K562 (cell line): ENCODE data around the gene RHOBTB3. TPM values are rescaled to one million over a fixed set of nuclear protein-coding genes. Genes with fewer than 3 reads are reported as not detected.

Experiments used
- ATF7 ChIP-seq: fragments of 450-650 bp; IDR thresholded peaks from 2 replicates; pipeline ENCODE4 v1.7.1; 2014; ENCODE audit warnings: mild to moderate bottlenecking, moderate library complexity
- FIP1L1 ChIP-seq: fragments of 200-400 bp; formaldehyde crosslinking; IDR thresholded peaks from 2 replicates; pipeline ENCODE4 v1.6.1; 2018; ENCODE audit warnings: mild to moderate bottlenecking, low read depth, low read length; ENCODE audit not compliant: poor library complexity, severe bottlenecking
- MECOM ChIP-seq: fragments of 250-450 bp; sonication (Bioruptor Pico); IDR thresholded peaks from 2 replicates; pipeline ENCODE4 v1.8.0; 2022; ENCODE audit warnings: inconsistent platforms
- MEF2A ChIP-seq: IDR thresholded peaks from 2 replicates; pipeline ENCODE4 v1.6.1; 2011; ENCODE audit warnings: low read depth, mild to moderate bottlenecking, low read length, moderate library complexity; ENCODE audit not compliant: control insufficient read depth
- NFXL1 ChIP-seq: fragments of 450-650 bp; formaldehyde crosslinking; IDR thresholded peaks from 2 replicates; pipeline ENCODE4 v1.4.0; 2021; ENCODE audit warnings: mild to moderate bottlenecking
- SP1 ChIP-seq: sonication (generic); formaldehyde crosslinking; IDR thresholded peaks from 2 replicates; pipeline ENCODE4 v1.8.1; 2022; ENCODE audit warnings: mild to moderate bottlenecking, missing genetic modification reagents
- ZNF707 ChIP-seq: fragments of 250-450 bp; sonication (Bioruptor Pico); conservative IDR thresholded peaks from 2 replicates; pipeline ENCODE4 v1.8.0; 2022; ENCODE audit warnings: inconsistent platforms, mild to moderate bottlenecking, moderate library complexity
- polyA plus RNA-seq, 8 experiments: library from polyadenylated mRNA; depleted of rRNA in 4 of 8; stranded (reverse) in 5 of 8; unstranded in 3 of 8; fragments of >200 nt; fragmentation: Nextera tagmentation in 2 of 8; fragmentation: Illumina TruSeq in 1 of 8; extraction: Ambion mirVana in 2 of 8; extraction: Trizol in 1 of 8; gene quantifications; 2 replicates each; pipeline versions ENCODE4 v1.2.1 to v1.2.3, GENCODE V29; 2011 to 2014; ENCODE audit warnings: inconsistent platforms in 1 of 8, missing spikeins in 1 of 8
- total RNA-seq, 7 experiments: library from RNA; depleted of rRNA in 6 of 7; stranded (reverse); fragments of >200 nt in 6 of 7; fragmentation: Illumina TruSeq in 2 of 7; extraction: Trizol in 2 of 7; gene quantifications; 2 replicates each; pipeline versions ENCODE4 v1.2.1 to v1.2.3, GENCODE V29; 2011 to 2021; ENCODE audit warnings: low replicate concordance in 1 of 7
- TF ChIP-seq, protein P1 (sequence below), 2 experiments: fragments of 450-650 bp; IDR thresholded peaks; 2 replicates each; pipeline ENCODE4 v1.6.1; 2016; ENCODE audit warnings: mild to moderate bottlenecking in 2 of 2, borderline replicate concordance in 1 of 2, low read depth in 1 of 2, moderate library complexity in 1 of 2
- TF ChIP-seq, protein P2 (sequence below), 2 experiments: fragments of 450-650 bp; IDR thresholded peaks; 2 replicates each; pipeline ENCODE4 v1.6.1; 2016

The RHOBTB3 gene
- total and polyA plus RNA-seq, 9 of the 15 experiments (the other 6 are each of a cell fraction or from before 2014, with no cell fraction given) = 39.7 to 143 (median 115) TPM

DNA sequence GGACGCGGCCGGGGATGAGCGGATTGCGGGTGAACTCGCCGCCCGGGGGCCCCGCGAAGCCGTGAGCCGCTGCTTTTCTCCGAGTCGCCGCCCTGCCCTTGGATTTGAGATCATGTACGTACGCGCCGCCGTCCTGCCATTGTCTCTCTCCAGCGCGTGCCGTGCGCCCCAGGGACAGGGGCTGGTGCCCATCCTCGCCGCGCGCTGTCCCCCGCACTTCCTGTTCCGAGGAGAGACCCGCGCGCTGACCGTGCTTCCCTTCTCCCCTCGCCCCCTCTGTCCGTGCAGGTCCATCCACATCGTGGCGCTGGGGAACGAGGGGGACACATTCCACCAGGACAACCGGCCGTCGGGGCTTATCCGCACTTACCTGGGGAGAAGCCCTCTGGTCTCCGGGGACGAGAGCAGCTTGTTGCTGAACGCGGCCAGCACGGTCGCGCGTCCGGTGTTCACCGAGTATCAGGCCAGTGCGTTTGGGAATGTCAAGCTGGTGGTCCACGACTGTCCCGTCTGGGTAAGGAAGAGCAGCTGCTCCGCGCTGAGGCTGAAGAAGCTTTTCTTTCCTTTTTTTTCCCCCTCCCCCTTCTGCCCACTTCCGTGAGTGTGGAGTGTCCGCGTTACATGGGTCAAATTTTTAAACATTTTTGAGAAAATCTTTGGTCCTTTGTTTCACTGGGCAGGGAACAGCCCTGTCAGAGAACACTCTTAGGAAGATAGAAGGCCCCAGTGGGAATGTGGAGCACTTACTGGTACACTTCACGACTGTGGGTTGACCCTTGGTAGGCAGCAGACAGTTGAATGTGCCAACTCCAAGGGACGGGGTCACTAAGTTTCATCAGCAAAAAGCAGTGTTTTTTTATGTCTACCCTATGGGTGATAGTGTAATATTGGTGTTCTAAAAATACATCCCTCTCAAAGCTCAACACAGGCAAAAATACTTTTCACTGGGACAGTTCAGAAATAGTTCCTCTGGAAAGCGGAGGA lies 727 bp downstream of the RHOBTB3 start (continued):
- TF ChIP-seq, protein P1, sequence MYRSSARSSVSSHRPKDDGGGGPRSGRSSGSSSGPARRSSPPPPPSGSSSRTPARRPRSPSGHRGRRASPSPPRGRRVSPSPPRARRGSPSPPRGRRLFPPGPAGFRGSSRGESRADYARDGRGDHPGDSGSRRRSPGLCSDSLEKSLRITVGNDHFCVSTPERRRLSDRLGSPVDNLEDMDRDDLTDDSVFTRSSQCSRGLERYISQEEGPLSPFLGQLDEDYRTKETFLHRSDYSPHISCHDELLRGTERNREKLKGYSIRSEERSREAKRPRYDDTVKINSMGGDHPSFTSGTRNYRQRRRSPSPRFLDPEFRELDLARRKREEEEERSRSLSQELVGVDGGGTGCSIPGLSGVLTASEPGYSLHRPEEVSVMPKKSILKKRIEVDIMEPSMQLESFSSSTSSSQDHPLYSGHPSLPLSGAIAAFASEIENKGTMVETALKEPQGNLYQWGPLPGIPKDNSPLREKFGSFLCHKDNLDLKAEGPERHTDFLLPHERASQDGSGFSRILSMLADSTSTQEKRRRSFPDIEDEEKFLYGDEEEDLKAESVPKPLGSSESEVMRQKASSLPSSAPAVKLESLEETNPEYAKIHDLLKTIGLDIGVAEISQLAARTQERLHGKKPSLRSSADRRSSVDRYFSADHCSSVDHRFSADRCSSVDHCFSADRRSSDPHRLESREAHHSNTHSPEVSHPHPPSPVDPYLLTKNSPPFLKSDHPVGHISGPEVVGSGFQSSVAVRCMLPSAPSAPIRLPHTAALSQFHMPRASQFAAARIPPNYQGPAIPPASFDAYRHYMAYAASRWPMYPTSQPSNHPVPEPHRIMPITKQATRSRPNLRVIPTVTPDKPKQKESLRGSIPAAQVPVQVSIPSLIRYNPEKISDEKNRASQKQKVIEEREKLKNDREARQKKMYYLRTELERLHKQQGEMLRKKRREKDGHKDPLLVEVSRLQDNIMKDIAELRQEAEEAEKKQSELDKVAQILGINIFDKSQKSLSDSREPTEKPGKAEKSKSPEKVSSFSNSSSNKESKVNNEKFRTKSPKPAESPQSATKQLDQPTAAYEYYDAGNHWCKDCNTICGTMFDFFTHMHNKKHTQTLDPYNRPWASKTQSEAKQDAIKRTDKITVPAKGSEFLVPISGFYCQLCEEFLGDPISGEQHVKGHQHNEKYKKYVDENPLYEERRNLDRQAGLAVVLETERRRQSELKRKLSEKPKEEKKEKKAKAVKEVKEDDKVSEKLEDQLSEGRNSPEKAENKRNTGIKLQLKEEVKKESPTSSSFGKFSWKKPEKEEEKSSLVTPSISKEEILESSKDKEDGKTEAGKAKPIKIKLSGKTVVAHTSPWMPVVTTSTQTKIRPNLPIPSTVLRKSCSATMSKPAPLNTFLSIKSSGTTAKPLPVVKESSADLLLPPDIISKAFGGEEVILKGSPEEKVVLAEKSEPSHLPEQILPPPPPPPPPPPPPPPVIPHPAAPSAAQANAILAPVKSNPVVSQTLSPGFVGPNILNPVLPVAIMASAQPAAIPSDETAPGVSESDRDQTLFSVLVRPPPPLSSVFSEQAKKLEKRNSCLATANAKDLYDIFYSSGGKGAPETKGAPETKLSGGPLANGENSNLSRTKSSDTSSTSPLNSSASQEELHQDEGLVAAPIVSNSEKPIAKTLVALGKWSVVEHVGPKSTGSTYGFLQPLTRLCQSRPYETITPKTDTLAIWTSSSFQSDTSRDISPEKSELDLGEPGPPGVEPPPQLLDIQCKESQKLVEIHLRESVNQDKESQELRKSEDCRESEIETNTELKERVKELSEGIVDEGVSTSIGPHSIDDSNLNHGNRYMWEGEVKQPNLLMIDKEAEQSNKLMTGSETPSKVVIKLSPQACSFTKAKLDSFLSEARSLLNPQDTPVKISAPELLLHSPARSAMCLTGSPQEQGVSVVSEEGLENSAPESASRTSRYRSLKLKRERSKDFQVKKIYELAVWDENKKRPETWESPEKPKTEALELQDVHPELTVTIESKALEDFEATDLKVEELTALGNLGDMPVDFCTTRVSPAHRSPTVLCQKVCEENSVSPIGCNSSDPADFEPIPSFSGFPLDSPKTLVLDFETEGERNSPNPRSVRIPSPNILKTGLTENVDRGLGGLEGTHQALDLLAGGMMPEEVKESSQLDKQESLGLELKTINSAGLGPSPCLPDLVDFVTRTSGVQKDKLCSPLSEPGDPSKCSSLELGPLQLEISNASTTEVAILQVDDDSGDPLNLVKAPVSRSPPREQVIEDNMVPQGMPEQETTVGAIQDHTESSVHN (IDR thresholded peaks at IDR 0.05; ENCODE audit: borderline replicate concordance in 1 of 2, low read depth in 1 of 2) = no peak
- TF ChIP-seq SP1 (CRISPR knock-in tag) (0 out of 2 replicates have a peak, but pooled peaks have one; percentile 40), FIP1L1 (peak; percentile 43), MECOM (CRISPR knock-in tag) (0 out of 2 replicates have a peak, but pooled peaks have one; percentile 13), ZNF707 (no peak), MEF2A (0 out of 2 replicates have a peak, but pooled peaks have one; percentile 6), NFXL1 (CRISPR knock-in tag) (no peak), ATF7 (no peak)
- TF ChIP-seq, protein P2, sequence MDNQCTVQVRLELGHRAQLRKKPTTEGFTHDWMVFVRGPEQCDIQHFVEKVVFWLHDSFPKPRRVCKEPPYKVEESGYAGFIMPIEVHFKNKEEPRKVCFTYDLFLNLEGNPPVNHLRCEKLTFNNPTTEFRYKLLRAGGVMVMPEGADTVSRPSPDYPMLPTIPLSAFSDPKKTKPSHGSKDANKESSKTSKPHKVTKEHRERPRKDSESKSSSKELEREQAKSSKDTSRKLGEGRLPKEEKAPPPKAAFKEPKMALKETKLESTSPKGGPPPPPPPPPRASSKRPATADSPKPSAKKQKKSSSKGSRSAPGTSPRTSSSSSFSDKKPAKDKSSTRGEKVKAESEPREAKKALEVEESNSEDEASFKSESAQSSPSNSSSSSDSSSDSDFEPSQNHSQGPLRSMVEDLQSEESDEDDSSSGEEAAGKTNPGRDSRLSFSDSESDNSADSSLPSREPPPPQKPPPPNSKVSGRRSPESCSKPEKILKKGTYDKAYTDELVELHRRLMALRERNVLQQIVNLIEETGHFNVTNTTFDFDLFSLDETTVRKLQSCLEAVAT (IDR thresholded peaks at IDR 0.05) = peak; percentile 93 to 94
- TF ChIP-seq, all 486 proteins: peak for 64
